Upper lobe of left lung (tissue), 6 donors: ENCODE results near the gene ATP2B1. TPM values are rescaled to one million over a fixed set of nuclear protein-coding genes. Genes with fewer than 3 reads are reported as not detected.

Source experiments
- ATAC-seq, 2 donors: fragments of 200-7000 bp; cut with Tn5 transposase; one replicate each; pipeline ENCODE4 v1.9.1; 2022; ENCODE audit warnings: mild to moderate bottlenecking in 2 of 2, moderate library complexity in 2 of 2; ENCODE audit not compliant: low FRiP score in 2 of 2
- DNase-seq, 2 donors: peaks; one replicate each; pipeline ENCODE4 v3.0.0-alpha.2; 2019 to 2020
- H3K27ac ChIP-seq, 4 donors: fragments of 200-600 bp; sonication (generic); one replicate each; pipeline ENCODE4 v1.5.1; 2016 to 2019
- H3K27me3 ChIP-seq, 4 donors: fragments of 200-600 bp; sonication (generic); one replicate each; pipeline ENCODE4 v1.5.1; 2017 to 2019
- H3K36me3 ChIP-seq, 4 donors: fragments of 200-600 bp; sonication (generic); one replicate each; pipeline ENCODE4 v1.5.1; 2016 to 2019
- H3K4me1 ChIP-seq, 4 donors: fragments of 200-600 bp; sonication (generic); one replicate each; pipeline ENCODE4 v1.5.1; 2018 to 2019
- H3K4me3 ChIP-seq, 4 donors: fragments of 200-600 bp; sonication (generic); one replicate each; pipeline ENCODE4 v1.5.1; 2017 to 2019; ENCODE audit warnings: mild to moderate bottlenecking in 2 of 4, moderate library complexity in 1 of 4
- H3K9me3 ChIP-seq, 4 donors: fragments of 200-600 bp; sonication (generic); one replicate each; pipeline ENCODE4 v1.5.1; 2018 to 2019
- EP300 ChIP-seq, 4 donors: sonication (generic); formaldehyde crosslinking; IDR thresholded peaks; one replicate each; pipeline ENCODE4 v1.5.1; 2017; ENCODE audit warnings: antibody characterized with exemption in 4 of 4, control low read depth in 2 of 4
- POLR2A ChIP-seq, 4 donors: fragments of 450-650 bp; IDR thresholded peaks; one replicate each; pipeline ENCODE4 v1.5.1; 2016 to 2017; ENCODE audit warnings: antibody characterized with exemption in 4 of 4, mild to moderate bottlenecking in 2 of 4
- POLR2AphosphoS5 ChIP-seq, 2 donors: sonication (generic); formaldehyde crosslinking; IDR thresholded peaks; one replicate each; pipeline ENCODE4 v1.5.1; 2017; ENCODE audit warnings: antibody characterized with exemption in 2 of 2
- WGBS, 2 donors: methylation state at CpG; one replicate each; pipeline ENCODE4 v1.1.5; 2017 to 2018; 5-methylcytosine and 5-hydroxymethylcytosine counted together
- total RNA-seq, 6 donors: library from RNA; depleted of rRNA in 4 of 6; stranded (reverse); fragments of >200 nt in 4 of 6; gene quantifications; one replicate each; pipeline versions ENCODE4 v1.1.0 to v1.2.1, GENCODE V29; 2016 to 2021
- TF ChIP-seq, protein P1 (sequence below), 6 experiments: fragments of 450-650 bp in 4 of 6; fragments of 200-600 bp in 2 of 6; sonication (generic) in 2 of 6; IDR thresholded peaks; one replicate each; pipeline ENCODE4 v1.5.1; 2016 to 2019; ENCODE audit warnings: antibody characterized with exemption in 6 of 6
- donor health status: DM: no; HTN: no; CAD: no; lungs with moderate emphysema.
- donor health status: DM: no; HTN: yes; CAD: no; lungs with severe emphysema.

Gene ATP2B1
- total RNA-seq, 6 donors from 2014 or later = 15.2 to 50.0 (median 36.3) TPM

DNA sequence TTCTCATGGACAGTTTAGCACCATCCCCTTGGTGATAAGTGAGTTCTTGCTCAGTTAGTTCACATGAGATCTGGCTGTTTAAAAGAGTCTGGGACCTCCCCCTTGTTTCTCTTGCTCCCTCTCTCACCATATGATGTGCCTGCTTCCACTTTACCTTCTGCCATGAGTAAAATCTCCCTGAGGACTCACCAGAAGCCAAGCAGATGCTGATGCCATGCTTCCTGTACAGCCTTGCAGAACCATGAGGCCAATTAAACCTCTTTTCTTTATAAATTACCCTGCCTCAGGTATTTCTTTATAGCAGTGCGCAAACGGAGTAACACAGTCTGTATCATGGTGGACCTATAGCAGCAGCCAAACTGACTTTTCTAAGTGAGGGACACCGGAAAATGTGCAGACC lies 58.8 kb downstream of the ATP2B1 start:
- H3K9me3 ChIP-seq = no peaks in the 10 kb centered on the region
- TF ChIP-seq, protein P1, sequence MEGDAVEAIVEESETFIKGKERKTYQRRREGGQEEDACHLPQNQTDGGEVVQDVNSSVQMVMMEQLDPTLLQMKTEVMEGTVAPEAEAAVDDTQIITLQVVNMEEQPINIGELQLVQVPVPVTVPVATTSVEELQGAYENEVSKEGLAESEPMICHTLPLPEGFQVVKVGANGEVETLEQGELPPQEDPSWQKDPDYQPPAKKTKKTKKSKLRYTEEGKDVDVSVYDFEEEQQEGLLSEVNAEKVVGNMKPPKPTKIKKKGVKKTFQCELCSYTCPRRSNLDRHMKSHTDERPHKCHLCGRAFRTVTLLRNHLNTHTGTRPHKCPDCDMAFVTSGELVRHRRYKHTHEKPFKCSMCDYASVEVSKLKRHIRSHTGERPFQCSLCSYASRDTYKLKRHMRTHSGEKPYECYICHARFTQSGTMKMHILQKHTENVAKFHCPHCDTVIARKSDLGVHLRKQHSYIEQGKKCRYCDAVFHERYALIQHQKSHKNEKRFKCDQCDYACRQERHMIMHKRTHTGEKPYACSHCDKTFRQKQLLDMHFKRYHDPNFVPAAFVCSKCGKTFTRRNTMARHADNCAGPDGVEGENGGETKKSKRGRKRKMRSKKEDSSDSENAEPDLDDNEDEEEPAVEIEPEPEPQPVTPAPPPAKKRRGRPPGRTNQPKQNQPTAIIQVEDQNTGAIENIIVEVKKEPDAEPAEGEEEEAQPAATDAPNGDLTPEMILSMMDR (IDR thresholded peaks at IDR 0.05) = no peak
- TF ChIP-seq POLR2AphosphoS5 (IDR thresholded peaks at IDR 0.05) (no peak), POLR2A (IDR thresholded peaks at IDR 0.05) (no peak)
- ATAC-seq (no peak), DNase-seq (no peak)
- H3K36me3 ChIP-seq = peaks cover 0 to 2% (median 0%) of the 10 kb centered on the region in 4 donors
- peaks cover 0 to under 1% (median 0%) of the 10 kb centered on the region in 4 donors for H3K4me1 ChIP-seq
- H3K27ac ChIP-seq = no peak overlapping the region
- WGBS, 2 donors = 95 to 96% methylated on average over 3 of the region's 3 CpGs
- H3K27me3 ChIP-seq = no peaks in the 10 kb centered on the region
- H3K4me3 ChIP-seq = no peak overlapping the region

DNA sequence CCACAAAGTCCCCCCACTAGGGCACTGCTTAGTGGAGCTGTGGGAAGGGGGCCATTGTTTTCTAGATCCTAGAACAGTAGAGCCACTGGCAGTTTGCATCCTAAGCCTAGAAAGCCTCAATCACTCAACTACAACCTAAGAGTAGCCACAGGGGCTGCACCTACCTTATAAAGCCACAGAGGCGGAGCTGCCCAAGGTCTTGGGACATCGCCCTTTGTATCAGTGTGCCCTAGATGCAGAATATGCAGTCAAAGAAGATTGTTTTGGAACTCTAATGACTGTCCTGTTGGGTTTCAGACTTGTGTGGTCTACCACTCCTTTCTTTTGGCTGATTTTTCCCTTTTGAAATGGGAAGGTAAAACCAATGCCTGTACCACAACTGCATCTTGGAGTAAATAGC lies 59.5 kb downstream of the ATP2B1 start:
- TF ChIP-seq, protein P1 (IDR thresholded peaks at IDR 0.05) = no peak
- TF ChIP-seq POLR2AphosphoS5 (IDR thresholded peaks at IDR 0.05) (no peak), POLR2A (IDR thresholded peaks at IDR 0.05) (no peak), EP300 (IDR thresholded peaks at IDR 0.05) (no peak)

DNA sequence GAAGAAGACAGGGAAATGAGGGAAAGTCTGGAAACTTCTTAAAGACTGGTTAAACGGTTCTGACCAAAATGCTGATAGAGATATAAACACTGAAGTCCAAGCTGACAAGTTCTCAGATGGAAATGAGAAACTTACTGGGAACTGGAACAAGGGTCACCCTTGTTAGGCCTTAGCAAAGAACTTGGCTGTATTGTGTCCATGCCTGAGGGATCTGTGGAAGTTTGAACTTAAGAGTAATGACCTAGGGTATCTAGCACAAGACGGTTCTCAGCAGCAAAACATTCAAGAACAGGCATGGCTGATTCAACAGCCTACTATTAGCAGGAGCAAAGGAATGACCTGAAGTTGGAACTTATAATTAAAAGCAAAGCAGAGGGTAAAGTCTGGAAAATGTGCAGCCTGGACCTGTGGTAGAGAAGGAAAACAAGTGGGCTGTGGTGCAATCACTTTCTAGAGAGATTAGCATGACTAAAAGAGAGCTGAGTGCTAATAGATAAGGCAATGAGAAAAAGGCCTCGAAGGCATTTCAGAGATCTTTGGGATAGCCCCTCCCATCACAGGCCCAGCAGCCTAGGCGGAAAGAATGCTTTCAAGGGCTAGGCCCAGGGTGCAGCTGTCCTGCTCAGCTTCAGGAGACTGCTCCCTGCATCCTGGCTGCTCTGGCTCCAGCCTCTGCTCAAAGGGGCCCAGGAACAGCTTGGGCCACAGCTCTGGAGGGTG lies 60.3 kb downstream of the ATP2B1 start:
- 58 to 76% methylated on average over 3 to 4 of the region's 4 CpGs for WGBS, 2 donors
- ATAC-seq (peak; percentile 39 to 66), DNase-seq (no peak)

More for the DNA sequence above, 59.5 kb downstream of the ATP2B1 start:
- no peak overlapping the region for H3K27ac ChIP-seq
- H3K27me3 ChIP-seq = no peaks in the 10 kb centered on the region
- H3K4me3 ChIP-seq = no peak overlapping the region
- peaks cover 0 to 2% (median 0%) of the 10 kb centered on the region in 4 donors for H3K36me3 ChIP-seq
- 83 to 98% methylated on average over 2 of the region's 2 CpGs for WGBS, 2 donors
- no peak for DNase-seq
- no peak for ATAC-seq
- no peaks in the 10 kb centered on the region for H3K9me3 ChIP-seq
- no peaks in the 10 kb centered on the region for H3K4me1 ChIP-seq

DNA sequence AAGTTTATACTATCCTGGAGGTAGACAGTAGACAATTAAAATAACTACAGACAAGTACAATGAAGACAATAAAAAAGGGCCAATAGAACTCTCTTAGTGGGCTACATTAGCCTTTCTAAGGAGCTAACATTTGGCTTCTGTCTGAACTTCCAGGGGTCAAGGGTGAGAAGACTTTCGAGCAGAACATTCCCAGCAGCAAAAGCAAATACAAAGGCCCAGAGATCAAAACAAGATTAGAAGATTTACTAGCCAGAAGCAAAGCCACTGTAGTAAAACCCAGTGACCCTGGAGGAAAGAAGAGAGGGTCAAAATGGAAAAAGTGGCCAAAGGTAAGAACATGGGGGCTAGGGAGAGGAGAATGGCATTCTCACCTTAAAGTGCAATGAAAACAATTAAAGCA lies 63.2 kb downstream of the ATP2B1 start:
- H3K27me3 ChIP-seq = no peaks in the 10 kb centered on the region
- H3K4me3 ChIP-seq = no peak overlapping the region
- DNase-seq (no peak), ATAC-seq (no peak)
- no peak overlapping the region for H3K27ac ChIP-seq
- H3K4me1 ChIP-seq = no peaks in the 10 kb centered on the region
- TF ChIP-seq, protein P1 (IDR thresholded peaks at IDR 0.05) = no peak
- TF ChIP-seq POLR2AphosphoS5 (IDR thresholded peaks at IDR 0.05) (no peak), EP300 (IDR thresholded peaks at IDR 0.05) (no peak), POLR2A (IDR thresholded peaks at IDR 0.05) (no peak)
- no peaks in the 10 kb centered on the region for H3K9me3 ChIP-seq
- peaks cover 0 to 2% (median 0%) of the 10 kb centered on the region in 4 donors for H3K36me3 ChIP-seq
- 64 to 94% methylated on average over 1 of the region's 1 CpG for WGBS, 2 donors

More for the DNA sequence above, 60.3 kb downstream of the ATP2B1 start:
- peaks cover 0 to 2% (median 0%) of the 10 kb centered on the region in 4 donors for H3K36me3 ChIP-seq
- H3K4me1 ChIP-seq = no peaks in the 10 kb centered on the region
- no peaks in the 10 kb centered on the region for H3K9me3 ChIP-seq
- H3K27ac ChIP-seq = no peak overlapping the region
- TF ChIP-seq, protein P1 (IDR thresholded peaks at IDR 0.05) = no peak
- no peak for TF ChIP-seq EP300 (IDR thresholded peaks at IDR 0.05)
- no peaks in the 10 kb centered on the region for H3K27me3 ChIP-seq
- H3K4me3 ChIP-seq = no peak overlapping the region

DNA sequence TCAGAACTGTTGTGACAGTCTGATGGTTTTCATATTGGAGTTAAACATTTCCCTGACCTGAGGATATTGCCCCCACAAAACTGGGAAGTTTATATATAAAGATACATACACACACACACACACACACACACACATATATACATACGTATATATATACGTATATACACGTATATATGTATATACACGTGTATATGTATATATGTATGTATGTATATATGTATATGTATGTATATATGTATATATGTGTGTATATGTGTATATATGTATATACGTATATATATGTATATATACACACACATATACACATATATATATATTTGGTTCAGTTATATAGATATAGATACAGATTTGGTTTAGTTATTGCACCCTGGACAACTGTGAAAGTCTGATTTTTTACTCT lies 65.7 kb downstream of the ATP2B1 start:
- TF ChIP-seq POLR2A (IDR thresholded peaks at IDR 0.05) (no peak), POLR2AphosphoS5 (IDR thresholded peaks at IDR 0.05) (no peak), EP300 (IDR thresholded peaks at IDR 0.05) (no peak)
- TF ChIP-seq, protein P1 (IDR thresholded peaks at IDR 0.05) = no peak
- Histone ChIP-seq H3K4me1 (no peaks in the 10 kb centered on the region), H3K9me3 (no peaks in the 10 kb centered on the region), H3K4me3 (no peak overlapping the region), H3K36me3 (no peaks in the 10 kb centered on the region), H3K27me3 (no peaks in the 10 kb centered on the region), H3K27ac (no peak overlapping the region)
- WGBS, 2 donors = 94 to 96% methylated on average over 5 of the region's 5 CpGs
- DNase-seq (no peak), ATAC-seq (no peak)
